IMR-90 (cell line): ENCODE results near the gene EBLN1. TPM values are rescaled to one million over a fixed set of nuclear protein-coding genes. Genes with fewer than 3 reads are reported as not detected.

Experiments used
- ATAC-seq: fragments of 200-7000 bp; cut with Tn5 transposase; 2 replicates; pipeline ENCODE4 v1.9.1; 2020; ENCODE audit warnings: low read depth, mild to moderate bottlenecking, moderate library complexity
- BruUV-seq: library from RNA; stranded (reverse); fragments of 400-500 nt; replicated peaks from 2 replicates; lab custom pipeline; 2021; lab: Mats Ljungman, UMichigan
- CTCF ChIA-PET: fragments of 300-600 bp; formaldehyde crosslinking; extraction: SDS; loops from one replicate; lab custom pipeline; 2021; ENCODE audit warnings: antibody characterized with exemption; lab: Yijun Ruan, JAX
- POLR2A ChIA-PET: fragments of 300-600 bp; sonication (Branson Sonifier 250); formaldehyde crosslinking; loops from one replicate; lab custom pipeline; 2022; ENCODE audit warnings: antibody characterized with exemption; ENCODE audit not compliant: unreplicated experiment; lab: Charles Lee
- DNase-seq: peaks from one replicate; pipeline ENCODE4 v3.0.0; 2013
- H2AFZ ChIP-seq: replicated peaks from 2 replicates; pipeline ENCODE3; 2013; ENCODE audit warnings: low read length, mild to moderate bottlenecking; ENCODE audit not compliant: poor library complexity
- H2AK5ac ChIP-seq: 2 replicates; pipeline ENCODE4 v1.6.1; 2013; ENCODE audit warnings: low read depth, low read length, inconsistent platforms
- H2AK9ac ChIP-seq: replicated peaks from 2 replicates; pipeline ENCODE3; 2013; ENCODE audit warnings: mild to moderate bottlenecking, low read depth, low read length, moderate library complexity; ENCODE audit not compliant: poor library complexity
- H2BK120ac ChIP-seq: 2 replicates; pipeline ENCODE4 v1.6.1; 2013; ENCODE audit warnings: low read depth, low read length, inconsistent platforms
- H2BK15ac ChIP-seq: 3 replicates; pipeline ENCODE4 v1.6.1; 2013; ENCODE audit warnings: low read depth, low read length, inconsistent platforms
- H2BK20ac ChIP-seq: 2 replicates; pipeline ENCODE4 v1.6.1; 2013; ENCODE audit warnings: low read depth, mild to moderate bottlenecking, inconsistent platforms, low read length, moderate library complexity
- H2BK5ac ChIP-seq: 2 replicates; pipeline ENCODE4 v1.6.1; 2013; ENCODE audit warnings: mild to moderate bottlenecking, low read depth, low read length, inconsistent platforms; ENCODE audit not compliant: poor library complexity, severe bottlenecking
- H3K14ac ChIP-seq: replicated peaks from 2 replicates; pipeline ENCODE4 v1.6.1; 2013; ENCODE audit warnings: low read depth, low read length, inconsistent platforms
- H3K18ac ChIP-seq: 2 replicates; pipeline ENCODE4 v1.6.1; 2013; ENCODE audit warnings: low read depth, low read length, control low read depth
- H3K23ac ChIP-seq: 2 replicates; pipeline ENCODE4 v1.6.1; 2013; ENCODE audit warnings: low read depth, low read length, inconsistent platforms
- H3K27ac ChIP-seq: 2 replicates; pipeline ENCODE4 v1.5.1; 2013; ENCODE audit warnings: mild to moderate bottlenecking, control low read depth, low read length; ENCODE audit not compliant: insufficient read depth
- H3K27me3 ChIP-seq: 2 replicates; pipeline ENCODE4 v1.6.1; 2013; ENCODE audit warnings: low read length; ENCODE audit not compliant: control insufficient read depth, insufficient read depth
- H3K36me3 ChIP-seq: 2 replicates; pipeline ENCODE4 v1.6.1; 2013; ENCODE audit warnings: low read length, mixed read lengths; ENCODE audit not compliant: control insufficient read depth, insufficient read depth
- H3K4ac ChIP-seq: 2 replicates; pipeline ENCODE4 v1.6.1; 2013; ENCODE audit warnings: low read depth, low read length, inconsistent platforms
- H3K4me1 ChIP-seq: 2 replicates; pipeline ENCODE4 v1.6.1; 2013; ENCODE audit warnings: low read length, mixed read lengths; ENCODE audit not compliant: control insufficient read depth, insufficient read depth
- H3K4me2 ChIP-seq: 2 replicates; pipeline ENCODE4 v1.6.1; 2013; ENCODE audit warnings: low read depth, mild to moderate bottlenecking, control low read depth, low read length, moderate library complexity
- H3K4me3 ChIP-seq: 2 replicates; pipeline ENCODE4 v1.5.1; 2013; ENCODE audit warnings: low read depth, mild to moderate bottlenecking, control low read depth, low read length, moderate library complexity; ENCODE audit not compliant: insufficient read depth
- H3K56ac ChIP-seq: 2 replicates; pipeline ENCODE4 v1.6.1; 2013; ENCODE audit warnings: low read length, inconsistent platforms; ENCODE audit not compliant: insufficient read depth; ENCODE audit errors: extremely low read depth
- H3K79me1 ChIP-seq, 2 experiments: 2 replicates each; pipeline ENCODE4 v1.6.1; 2013; ENCODE audit warnings: low read length in 2 of 2, inconsistent platforms in 1 of 2, low read depth in 1 of 2
- H3K9ac ChIP-seq: 2 replicates; pipeline ENCODE4 v1.6.1; 2013; ENCODE audit warnings: low read depth, low read length, control low read depth
- H3K9me1 ChIP-seq: 2 replicates; pipeline ENCODE4 v1.6.1; 2013; ENCODE audit warnings: low read length, inconsistent platforms; ENCODE audit not compliant: insufficient read depth
- H3K9me3 ChIP-seq: 2 replicates; pipeline ENCODE4 v1.6.1; 2013; ENCODE audit warnings: low read length; ENCODE audit not compliant: control insufficient read depth, insufficient read depth
- H4K20me1 ChIP-seq: 2 replicates; pipeline ENCODE4 v1.6.1; 2013; ENCODE audit warnings: low read length, inconsistent platforms; ENCODE audit not compliant: insufficient read depth
- H4K5ac ChIP-seq: 2 replicates; pipeline ENCODE4 v1.6.1; 2013; ENCODE audit warnings: mild to moderate bottlenecking, low read depth, low read length, control low read depth
- H4K8ac ChIP-seq, 2 experiments: 2 replicates each; pipeline ENCODE4 v1.6.1; 2013; ENCODE audit warnings: low read depth in 2 of 2, low read length in 2 of 2, control low read depth in 1 of 2, inconsistent platforms in 1 of 2
- H4K91ac ChIP-seq: 2 replicates; pipeline ENCODE4 v1.6.1; 2013; ENCODE audit warnings: low read depth, low read length, inconsistent platforms; ENCODE audit not compliant: insufficient read depth
- CEBPB ChIP-seq: IDR thresholded peaks from 2 replicates; pipeline ENCODE4 v1.6.1; 2012; ENCODE audit warnings: low read depth, low read length, improper control_type of control experiment
- CHD1 ChIP-seq: IDR thresholded peaks from 2 replicates; pipeline ENCODE4 v1.6.1; 2012; ENCODE audit warnings: low read depth, low read length, improper control_type of control experiment
- FOS ChIP-seq: fragments of 150-350 bp; IDR thresholded peaks from 2 replicates; pipeline ENCODE4 v1.6.1; 2016; ENCODE audit warnings: low read depth, low read length
- MAFK ChIP-seq: IDR thresholded peaks from 2 replicates; pipeline ENCODE4 v1.6.1; 2012; ENCODE audit warnings: low read depth, low read length, improper control_type of control experiment
- MAZ ChIP-seq: IDR thresholded peaks from 2 replicates; pipeline ENCODE4 v1.6.1; 2012; ENCODE audit warnings: low read depth, mild to moderate bottlenecking, low read length, improper control_type of control experiment, moderate library complexity, borderline replicate concordance
- MXI1 ChIP-seq: IDR thresholded peaks from 2 replicates; pipeline ENCODE4 v1.6.1; 2012; ENCODE audit warnings: low read depth, mild to moderate bottlenecking, low read length, moderate library complexity, borderline replicate concordance
- NFE2L2 ChIP-seq: fragments of 150-350 bp; IDR thresholded peaks from 2 replicates; pipeline ENCODE4 v1.6.1; 2016; ENCODE audit warnings: low read depth, mild to moderate bottlenecking, low read length
- POLR2A ChIP-seq: IDR thresholded peaks from 2 replicates; pipeline ENCODE4 v1.6.1; 2012; ENCODE audit warnings: mild to moderate bottlenecking, low read depth, low read length
- RAD21 ChIP-seq: IDR thresholded peaks from 2 replicates; pipeline ENCODE4 v1.6.1; 2012; ENCODE audit warnings: low read length, improper control_type of control experiment
- RCOR1 ChIP-seq: IDR thresholded peaks from 2 replicates; pipeline ENCODE4 v1.6.1; 2012; ENCODE audit warnings: mild to moderate bottlenecking, low read length, improper control_type of control experiment; ENCODE audit not compliant: insufficient replicate concordance
- SMC3 ChIP-seq: fragments of 150-350 bp; IDR thresholded peaks from 2 replicates; pipeline ENCODE4 v1.6.1; 2016; ENCODE audit warnings: low read depth, mild to moderate bottlenecking, antibody characterized with exemption, low read length, moderate library complexity
- USF2 ChIP-seq: fragments of 150-350 bp; IDR thresholded peaks from 2 replicates; pipeline ENCODE4 v1.6.1; 2017; ENCODE audit warnings: mild to moderate bottlenecking, antibody characterized with exemption, low read length, low read depth
- WGBS, 2 experiments: methylation state at CpG; one replicate each; pipeline versions ENCODE4 v1.1.5 to v1.1.7; 2013; ENCODE audit warnings: missing lambda C conversion rate in 2 of 2; ENCODE audit not compliant: insufficient read length in 1 of 2; ENCODE audit errors: extremely low coverage in 2 of 2; 5-methylcytosine and 5-hydroxymethylcytosine counted together
- dilution Hi-C: fragments of 300-500 bp; cut with HindIII; formaldehyde crosslinking; loops from one replicate; pipeline ENCODE4 v1.14.3; 2018; ENCODE audit warnings: low sequenced_read_pairs; ENCODE audit not compliant: unreplicated experiment
- in situ Hi-C: fragments of 300-500 bp; cut with MboI; formaldehyde crosslinking; loops from 3 replicates; pipeline ENCODE4 v1.14.3; 2019; ENCODE audit warnings: low sequenced_read_pairs, inconsistent platforms, mixed read lengths
- intact Hi-C: fragments of 100-400 bp; cut with micrococcal nuclease; formaldehyde crosslinking; loops from 2 replicates; pipeline ENCODE4 v1.10.0; 2022
- polyA plus RNA-seq, 3 experiments: library from polyadenylated mRNA; depleted of rRNA; stranded (reverse); fragments of >200 nt; gene quantifications; 2 replicates each; pipeline ENCODE4 v1.2.3, GENCODE V29; 2012; ENCODE audit warnings: low replicate concordance in 1 of 3
- total RNA-seq: library from RNA; depleted of rRNA; stranded (reverse); fragments of >200 nt; gene quantifications from 2 replicates; pipeline ENCODE4 v1.2.3, GENCODE V29; 2012
- TF ChIP-seq, protein P1 (sequence below): fragments of 150-350 bp; IDR thresholded peaks from 2 replicates; pipeline ENCODE4 v1.6.1; 2016; ENCODE audit warnings: low read depth, mild to moderate bottlenecking, low read length, moderate library complexity, borderline replicate concordance
- TF ChIP-seq, protein P2 (sequence below): conservative IDR thresholded peaks from 2 replicates; pipeline ENCODE4 v1.5.1; 2012; ENCODE audit warnings: mild to moderate bottlenecking, low read depth, low read length, improper control_type of control experiment

Gene EBLN1
- total and polyA plus RNA-seq, 2 of the 4 experiments (the other 2 are of a cell fraction), result not detected

DNA sequence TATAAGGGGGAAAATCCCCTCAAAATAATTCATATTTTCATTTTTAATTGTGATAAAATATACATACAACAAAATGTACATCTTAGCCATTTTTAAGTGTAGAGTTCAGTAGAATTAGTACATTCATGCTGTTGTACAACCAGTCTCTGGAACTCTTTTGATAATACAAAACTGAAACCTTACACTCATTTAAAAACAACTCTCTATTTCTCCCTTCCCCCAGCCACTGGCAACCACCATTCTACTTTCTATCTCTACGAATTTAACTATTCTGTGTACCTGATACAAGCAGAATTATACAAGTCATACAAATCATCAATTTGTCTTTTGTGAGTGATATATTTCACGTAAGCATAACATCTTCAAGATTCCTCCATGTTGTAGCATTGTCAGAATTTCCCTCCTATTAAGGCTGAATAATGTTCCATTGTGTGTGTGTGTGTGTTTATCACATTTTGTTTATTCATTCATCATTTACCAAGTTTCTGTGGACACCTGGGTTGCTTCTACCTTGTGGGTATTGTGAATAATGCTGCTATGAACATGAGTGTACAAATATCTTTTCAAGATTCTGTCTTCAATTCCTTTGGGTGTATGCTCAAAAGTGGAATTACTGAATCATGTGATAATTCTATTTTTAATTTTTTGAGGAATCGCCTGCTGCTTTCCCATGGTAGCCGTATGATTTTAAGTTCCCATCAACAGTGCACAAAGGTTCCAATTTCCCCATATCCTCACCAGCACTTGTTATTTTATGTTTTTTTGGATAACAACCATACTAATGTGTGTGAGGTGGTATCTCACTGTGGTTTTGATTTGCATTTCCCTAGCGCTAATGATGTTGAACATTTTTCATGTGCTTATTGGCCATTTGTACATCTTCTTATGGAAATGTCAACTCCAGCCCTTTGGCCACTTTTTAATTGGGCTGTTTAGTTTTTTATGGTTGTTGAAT, 4.7 kb upstream of the EBLN1 start:
- dilution Hi-C loops (no loop called here), in situ Hi-C loops (no loop called here), intact Hi-C loops (no loop called here)
- no CpG with 5 or more reads among the region's 5 CpGs for WGBS, 2 experiments
- Histone ChIP-seq H2BK120ac (no peak overlapping the region), H3K9ac (no peak overlapping the region), H3K4me1 (no peaks in the 10 kb centered on the region), H2BK15ac (no peak overlapping the region), H2AK5ac (no peak overlapping the region), H3K18ac (no peak overlapping the region), H2AK9ac (no peak overlapping the region), H4K8ac (no peak overlapping the region), H3K9me3 (0 out of 2 replicates have a peak, but pooled peaks cover 2% of the 10 kb centered on the region), H4K5ac (no peak overlapping the region), H2BK20ac (no peak overlapping the region), H2AFZ (no peak overlapping the region), H4K20me1 (no peaks in the 10 kb centered on the region), H3K9me1 (no peaks in the 10 kb centered on the region), H3K4me3 (no peak overlapping the region), H3K14ac (no peak overlapping the region), H4K91ac (no peak overlapping the region), H3K56ac (no peak overlapping the region), H3K79me1 (no peaks in the 10 kb centered on the region), H3K4me2 (no peak overlapping the region), H3K27me3 (0 out of 2 replicates have a peak, but pooled peaks cover 3% of the 10 kb centered on the region), H3K23ac (no peak overlapping the region), H3K36me3 (no peaks in the 10 kb centered on the region), H3K4ac (no peak overlapping the region), H3K27ac (no peak overlapping the region), H2BK5ac (no peak overlapping the region)
- BruUV-seq, result no TSS peak
- TF ChIP-seq, protein P1, sequence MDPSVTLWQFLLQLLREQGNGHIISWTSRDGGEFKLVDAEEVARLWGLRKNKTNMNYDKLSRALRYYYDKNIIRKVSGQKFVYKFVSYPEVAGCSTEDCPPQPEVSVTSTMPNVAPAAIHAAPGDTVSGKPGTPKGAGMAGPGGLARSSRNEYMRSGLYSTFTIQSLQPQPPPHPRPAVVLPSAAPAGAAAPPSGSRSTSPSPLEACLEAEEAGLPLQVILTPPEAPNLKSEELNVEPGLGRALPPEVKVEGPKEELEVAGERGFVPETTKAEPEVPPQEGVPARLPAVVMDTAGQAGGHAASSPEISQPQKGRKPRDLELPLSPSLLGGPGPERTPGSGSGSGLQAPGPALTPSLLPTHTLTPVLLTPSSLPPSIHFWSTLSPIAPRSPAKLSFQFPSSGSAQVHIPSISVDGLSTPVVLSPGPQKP, result no peak
- TF ChIP-seq CEBPB (no peak), MXI1 (no peak), MAFK (no peak), FOS (no peak), SMC3 (no peak), POLR2A (no peak), NFE2L2 (no peak), RAD21 (no peak), RCOR1 (no peak), CHD1 (no peak), USF2 (no peak), MAZ (no peak)
- TF ChIP-seq, protein P2, sequence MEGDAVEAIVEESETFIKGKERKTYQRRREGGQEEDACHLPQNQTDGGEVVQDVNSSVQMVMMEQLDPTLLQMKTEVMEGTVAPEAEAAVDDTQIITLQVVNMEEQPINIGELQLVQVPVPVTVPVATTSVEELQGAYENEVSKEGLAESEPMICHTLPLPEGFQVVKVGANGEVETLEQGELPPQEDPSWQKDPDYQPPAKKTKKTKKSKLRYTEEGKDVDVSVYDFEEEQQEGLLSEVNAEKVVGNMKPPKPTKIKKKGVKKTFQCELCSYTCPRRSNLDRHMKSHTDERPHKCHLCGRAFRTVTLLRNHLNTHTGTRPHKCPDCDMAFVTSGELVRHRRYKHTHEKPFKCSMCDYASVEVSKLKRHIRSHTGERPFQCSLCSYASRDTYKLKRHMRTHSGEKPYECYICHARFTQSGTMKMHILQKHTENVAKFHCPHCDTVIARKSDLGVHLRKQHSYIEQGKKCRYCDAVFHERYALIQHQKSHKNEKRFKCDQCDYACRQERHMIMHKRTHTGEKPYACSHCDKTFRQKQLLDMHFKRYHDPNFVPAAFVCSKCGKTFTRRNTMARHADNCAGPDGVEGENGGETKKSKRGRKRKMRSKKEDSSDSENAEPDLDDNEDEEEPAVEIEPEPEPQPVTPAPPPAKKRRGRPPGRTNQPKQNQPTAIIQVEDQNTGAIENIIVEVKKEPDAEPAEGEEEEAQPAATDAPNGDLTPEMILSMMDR, result no peak
- ChIA-PET POLR2A (no interaction called here), CTCF (no interaction called here)
- ATAC-seq (no peak), DNase-seq (no peak)
